HG03139 (cell line): ENCODE measurements around the gene CHID1.

ENCODE experiments used
- ATAC-seq: cut with Tn5 transposase; IDR thresholded peaks from one replicate; pipeline ENCODE4 v1.9.1; 2021; ENCODE audit not compliant: unreplicated experiment

CHID1 gene

GRCh38 chr11:933142-933851, 22.7 kb upstream of the CHID1 start:
- no peak for ATAC-seq

- ATAC-seq, result no peak
These were observed 21.8 kb upstream of the CHID1 start for GRCh38 chr11:932435-932834.

GRCh38 chr11:931385-931784, 20.8 kb upstream of the CHID1 start:
- no peak for ATAC-seq

DNA sequence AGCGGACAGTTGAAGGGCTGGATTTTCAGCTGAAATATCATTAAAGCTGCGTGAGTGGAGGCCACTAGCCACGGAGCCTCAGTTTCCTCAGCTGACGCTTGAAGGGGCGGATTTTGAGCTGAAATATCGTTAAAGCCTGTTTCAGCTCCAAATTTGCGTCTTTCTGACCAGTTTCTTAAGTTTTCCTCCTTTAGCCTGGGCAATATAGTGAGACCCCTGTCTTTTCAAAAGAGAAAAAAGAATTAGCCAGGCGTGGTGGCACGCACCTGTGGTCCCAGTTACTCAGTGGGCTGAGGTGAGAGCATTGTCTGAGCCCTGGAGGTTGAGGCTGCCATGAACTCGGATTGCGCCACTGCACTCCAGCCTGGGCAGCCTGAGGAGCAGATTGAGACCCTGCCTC, 18.8 kb upstream of the CHID1 start:
- no peak for ATAC-seq

DNA sequence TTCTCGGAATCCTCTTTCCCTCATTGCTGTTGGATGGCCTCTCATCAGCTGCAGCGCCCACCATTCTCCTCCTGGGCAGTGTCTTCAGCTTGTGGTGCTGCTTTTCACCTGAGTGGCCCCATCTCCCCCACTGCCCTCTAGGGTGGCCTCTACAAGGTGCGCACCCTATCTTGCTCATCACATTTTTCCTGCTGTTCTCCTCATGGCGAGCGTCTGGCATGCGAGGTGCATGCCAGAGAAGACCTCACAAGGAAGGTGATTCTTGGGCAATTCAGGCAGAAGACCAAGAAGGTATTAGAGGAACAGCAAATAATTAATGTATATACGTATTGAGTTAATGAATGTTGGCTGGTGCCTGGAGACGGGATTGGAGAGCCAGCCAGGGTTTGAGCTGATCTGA, 18.2 kb upstream of the CHID1 start:
- ATAC-seq, result no peak

- no peak for ATAC-seq
These were observed 17.3 kb upstream of the CHID1 start for GRCh38 chr11:927871-928270.

DNA sequence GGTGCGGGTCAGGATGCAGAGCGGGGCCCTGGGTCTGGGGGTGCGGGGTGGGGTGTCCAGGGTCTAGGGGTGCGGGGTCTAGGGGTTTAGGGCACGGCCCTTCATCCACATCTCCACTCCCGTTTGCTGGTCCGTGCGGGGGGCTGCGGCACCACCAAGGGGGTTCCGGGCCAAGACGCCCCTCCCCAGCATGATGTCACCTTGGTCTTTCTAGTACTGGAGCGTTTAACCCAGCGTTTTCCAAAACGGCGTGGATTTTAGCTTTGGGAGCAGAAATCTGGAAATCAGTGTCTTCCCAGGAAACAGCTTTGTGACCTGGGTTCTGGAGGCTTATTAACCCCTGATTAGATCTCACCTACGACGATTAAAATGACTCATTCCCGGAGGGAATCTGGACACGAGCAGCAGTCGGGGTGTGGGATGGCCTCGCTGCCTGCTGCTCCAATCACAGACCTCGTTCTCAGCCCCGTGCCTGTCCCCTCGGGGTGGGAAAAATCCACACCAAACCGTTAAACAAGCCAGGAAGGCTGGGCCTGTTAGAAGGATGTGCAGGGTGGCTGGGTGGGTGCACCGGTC, 15.8 kb upstream of the CHID1 start:
- no peak for ATAC-seq

DNA sequence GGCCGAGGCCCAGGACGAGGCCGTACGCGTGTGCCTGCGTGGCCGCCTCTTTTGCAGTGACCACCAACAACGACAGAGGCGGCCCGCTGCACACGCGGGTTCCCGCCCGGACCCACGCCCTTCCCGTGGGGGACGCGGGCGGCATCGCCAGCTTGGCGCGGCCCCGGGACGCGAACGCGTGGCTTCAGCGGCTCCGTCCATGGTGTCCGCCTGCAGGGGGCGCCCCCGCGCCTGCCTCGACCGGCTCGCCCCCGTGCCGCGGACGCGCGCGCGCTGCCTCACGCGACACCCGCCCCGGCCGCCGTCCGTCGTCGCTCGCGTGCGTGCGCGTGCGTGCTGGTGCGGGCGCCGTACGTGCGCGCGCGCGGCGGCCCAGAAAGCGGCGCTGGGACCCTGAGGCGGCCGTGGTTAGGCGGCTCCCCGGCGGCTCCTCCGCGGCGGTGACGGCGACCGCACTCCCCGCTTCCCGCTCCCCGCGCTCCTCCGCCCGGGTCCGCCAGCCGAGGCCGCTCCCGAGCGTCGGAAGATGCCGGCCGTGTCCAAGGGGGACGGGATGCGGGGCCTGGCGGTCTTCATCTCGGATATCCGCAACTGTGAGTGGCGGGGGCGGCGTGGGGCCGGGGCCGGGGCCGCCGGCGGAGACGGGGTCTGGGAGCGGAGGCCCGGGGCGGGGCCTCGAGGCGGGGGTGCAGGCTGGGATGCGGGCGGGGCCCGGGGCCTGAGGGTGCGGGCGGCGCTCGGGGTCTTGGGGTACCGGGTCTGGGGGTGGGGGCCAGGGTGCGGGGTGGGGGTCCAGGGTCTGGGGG, 15.1 kb upstream of the CHID1 start, which contains the start of gene AP2A2:
Gene AP2A2, plus strand, starts transcription at position 375 of the 806 bp plus-strand sequence. Its CDS starts 152 bp downstream, at position 527.
- peak; percentile 53 for ATAC-seq

GRCh38 chr11:925158-925495, 14.5 kb upstream of the CHID1 start:
- no peak for ATAC-seq

DNA sequence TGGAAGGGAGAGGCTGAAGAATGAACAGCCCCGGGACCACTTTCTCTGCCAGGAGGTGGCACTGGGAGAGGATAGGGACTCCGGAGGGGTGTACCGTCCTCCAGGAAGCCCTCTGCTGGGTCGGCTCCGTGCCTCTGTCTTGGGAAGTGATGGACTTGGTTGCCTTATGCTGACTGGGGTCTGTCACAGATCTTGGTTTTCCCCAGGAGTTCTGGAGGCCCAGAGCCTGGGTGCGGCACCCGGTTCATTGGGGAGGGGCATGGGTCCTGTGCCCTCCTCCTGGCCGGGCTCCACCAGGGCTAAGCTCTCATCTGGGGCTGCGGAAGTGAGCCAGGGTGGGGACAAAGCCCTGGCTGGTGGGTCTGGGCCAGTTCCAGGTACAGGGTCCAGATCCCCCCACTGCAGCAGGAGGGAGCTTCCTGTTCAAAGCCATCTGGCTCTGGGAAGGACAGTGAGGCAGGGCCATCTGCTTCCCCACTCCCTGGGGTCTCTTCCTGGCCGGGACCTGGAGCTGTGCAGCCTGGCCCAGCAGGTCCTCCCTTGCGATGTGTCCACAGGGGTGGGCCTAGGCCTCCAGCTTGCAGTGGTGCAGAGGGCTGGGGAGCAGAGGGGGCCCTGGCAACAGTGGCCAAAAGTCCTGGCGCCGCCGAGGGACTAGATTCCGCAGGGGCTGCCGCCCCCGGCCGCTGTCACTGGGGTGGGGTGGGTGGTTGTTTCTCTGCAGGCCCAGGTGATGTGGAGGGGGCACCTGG, 14.0 kb upstream of the CHID1 start:
- ATAC-seq, result no peak

DNA sequence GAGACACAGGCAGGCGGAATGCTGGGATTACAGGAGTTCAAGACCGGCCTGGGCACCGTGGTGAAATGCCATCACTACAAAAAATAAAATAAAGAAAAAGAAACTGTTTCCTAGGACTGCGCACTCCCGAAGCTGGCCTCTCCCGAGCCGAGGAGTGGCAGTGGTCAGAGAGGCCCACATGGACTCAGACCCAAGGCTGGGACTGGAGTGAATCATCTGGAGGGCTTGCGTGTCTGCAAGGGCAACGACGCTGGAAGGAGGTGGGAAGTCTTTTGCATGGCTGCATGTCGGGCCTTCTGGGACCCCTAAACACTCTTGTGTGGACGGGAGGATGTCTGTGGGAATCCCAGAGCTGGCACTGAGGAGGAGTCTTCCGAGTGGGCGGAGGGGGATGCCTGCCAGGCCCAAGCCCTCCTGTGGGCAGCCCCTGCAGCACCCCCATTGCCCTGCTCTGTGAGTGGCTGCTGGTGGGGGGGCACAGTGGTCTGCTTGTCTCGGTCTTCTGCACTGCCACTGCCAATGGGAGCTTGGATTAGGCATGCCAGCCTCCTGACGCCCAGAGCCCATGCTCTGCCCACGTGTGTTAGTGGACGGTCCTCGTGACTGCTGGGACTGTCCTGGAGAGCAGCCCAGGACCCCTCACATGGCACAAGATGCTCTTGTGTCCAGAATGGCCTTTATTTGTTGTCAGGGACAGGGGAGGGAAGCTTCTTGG, 13.2 kb upstream of the CHID1 start:
- ATAC-seq, result no peak

DNA sequence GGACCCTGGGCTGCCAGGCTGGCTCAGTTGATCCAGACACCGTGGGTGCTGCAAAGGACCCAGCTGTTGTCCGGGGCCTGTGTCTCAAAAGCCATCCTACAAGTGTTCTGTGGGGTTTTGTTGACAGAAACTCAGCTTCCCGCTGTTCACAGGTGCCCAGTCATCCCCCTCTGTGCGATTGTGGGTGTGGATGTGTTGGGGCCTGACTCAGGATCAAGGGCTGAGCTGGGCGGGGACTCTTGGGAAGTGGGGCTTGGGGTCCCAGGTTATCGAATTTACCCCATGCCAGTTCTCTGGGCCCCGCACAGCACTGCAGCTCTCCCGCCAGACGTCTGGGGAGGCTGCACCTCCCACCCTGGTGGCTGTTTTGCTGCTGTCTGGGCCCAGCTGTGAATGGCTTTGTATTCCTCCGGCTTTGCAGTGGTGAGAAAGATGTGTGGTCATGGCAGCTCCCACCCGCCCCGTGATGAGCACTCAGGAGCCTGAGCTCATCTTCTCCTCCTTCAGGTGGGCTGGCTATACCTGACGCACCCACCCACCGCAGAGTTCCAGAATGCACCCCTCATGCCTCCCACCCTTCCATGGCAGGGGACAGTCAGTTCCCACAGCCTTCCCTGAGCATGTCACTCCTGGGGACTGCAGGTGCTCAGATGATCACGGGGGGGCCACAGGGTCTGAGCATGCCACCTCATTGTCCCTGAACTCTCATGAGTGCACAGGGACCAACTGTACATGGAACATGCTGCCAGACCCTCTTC, 11.5 kb upstream of the CHID1 start:
- ATAC-seq, result no peak

GRCh38 chr11:917426-917825, 6.8 kb upstream of the CHID1 start:
- no peak for ATAC-seq

- ATAC-seq, result no peak
These were observed 4.3 kb upstream of the CHID1 start for GRCh38 chr11:914747-915501.

GRCh38 chr11:914204-914603, 3.6 kb upstream of the CHID1 start:
- no peak for ATAC-seq

- no peak for ATAC-seq
These were observed 2.4 kb upstream of the CHID1 start for GRCh38 chr11:913043-913442.

- no peak for ATAC-seq
These were observed 1.7 kb upstream of the CHID1 start for GRCh38 chr11:912266-912665.

- no peak for ATAC-seq
These were observed 1.2 kb upstream of the CHID1 start for GRCh38 chr11:911890-912219.

DNA sequence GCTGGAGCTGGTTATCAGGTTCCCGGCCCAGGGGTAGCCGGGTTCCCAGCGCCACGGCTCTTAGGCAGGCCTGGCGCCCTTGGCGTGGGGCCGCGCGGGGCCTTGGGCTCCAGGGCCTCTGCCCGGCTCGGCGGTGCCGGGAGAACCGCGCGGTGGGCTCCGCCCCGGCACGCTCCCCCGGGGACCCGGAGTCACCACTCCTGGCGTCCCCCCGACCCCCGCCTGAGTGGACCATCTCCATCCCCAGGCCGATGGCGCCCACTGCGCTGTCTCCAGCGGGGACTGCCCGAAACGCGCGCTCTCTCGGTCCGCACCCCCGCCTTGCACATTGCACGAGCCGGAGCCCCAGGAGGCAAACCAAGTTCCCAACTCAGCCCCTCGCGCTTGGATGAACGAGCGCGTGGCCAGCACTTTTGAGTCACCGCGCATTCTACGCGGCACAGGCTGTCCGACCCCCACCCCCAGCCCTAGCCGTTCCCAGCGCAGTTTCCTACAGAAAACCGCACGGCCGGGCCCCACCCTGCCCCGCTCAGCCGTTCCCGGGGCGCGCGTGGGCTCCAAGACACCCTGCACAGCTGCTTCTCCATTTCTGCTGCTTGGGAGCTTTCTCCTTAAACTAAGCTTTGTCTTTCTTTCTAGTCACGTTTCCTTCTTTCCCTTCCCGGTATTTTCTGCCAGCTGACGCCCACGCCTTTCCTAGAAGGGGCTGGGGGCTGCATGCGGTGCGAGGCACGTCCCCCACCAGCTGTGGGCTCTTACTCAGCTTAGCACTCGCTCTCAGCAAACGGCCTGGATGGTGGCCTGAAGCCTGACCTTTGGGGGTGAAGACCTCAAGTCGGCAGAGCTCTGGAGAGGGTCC, 650 bp upstream of the CHID1 start:
- peak; percentile 20 for ATAC-seq
